ENCODE results near the gene SLC9C1. TPM values are rescaled to one million over a fixed set of nuclear protein-coding genes. Genes with fewer than 3 reads are reported as not detected.

SLC9C1 gene
- total and polyA plus RNA-seq, 2 experiments from 2014 or later = 0.03 TPM; not detected in 1

DNA sequence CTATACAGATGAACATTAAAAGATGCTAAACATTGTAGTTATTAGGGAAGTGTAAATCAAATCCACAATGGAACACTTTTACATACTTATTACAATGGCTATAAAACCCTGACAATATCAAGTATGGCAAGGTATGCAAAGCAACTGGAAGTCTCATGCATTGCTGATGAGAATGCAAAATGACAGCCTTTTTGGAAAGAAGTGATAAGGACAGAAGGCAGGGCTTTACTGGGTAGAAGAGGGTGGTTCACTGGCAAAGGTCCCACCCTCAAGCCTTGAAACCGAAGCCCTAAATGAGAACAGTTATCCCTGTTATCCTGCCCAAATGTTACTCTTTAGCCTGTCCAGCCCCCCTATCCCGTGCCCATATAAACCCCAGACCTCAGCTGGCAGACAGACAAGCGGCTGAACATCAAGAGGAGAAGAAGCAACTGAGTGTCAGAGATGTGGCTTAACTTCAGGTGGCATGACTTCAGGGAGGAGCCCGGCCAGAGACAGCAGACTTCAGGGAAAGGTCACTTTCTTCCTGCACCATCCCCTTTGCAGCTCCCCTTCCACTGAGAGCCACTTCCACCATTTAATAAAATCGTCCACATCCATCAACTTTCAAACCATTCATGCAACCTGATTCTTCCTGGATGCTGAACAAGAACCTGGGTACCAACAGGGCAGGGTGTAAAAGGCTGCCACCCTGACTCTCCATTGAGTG is 160.2 kb downstream of the SLC9C1 start:
- Histone ChIP-seq H2AFZ (no peak overlapping the region), H3K36me3 (replicated peaks; ENCODE audit: insufficient read depth, low read depth) (no peaks in the 10 kb centered on the region), H3K27me3 (no peaks in the 10 kb centered on the region), H3K27ac (no peak overlapping the region), H3K4me1 (ENCODE audit: insufficient read depth) (peaks cover 3% of the 10 kb centered on the region), H4K20me1 (ENCODE audit: insufficient read depth, poor library complexity, severe bottlenecking) (no peaks in the 10 kb centered on the region), H3K4me2 (no peak overlapping the region), H3K4me3 (no peak overlapping the region), H3K9me2 (replicated peaks; ENCODE audit: insufficient read depth) (no peaks in the 10 kb centered on the region), H3K79me2 (no peaks in the 10 kb centered on the region), H3K9me3 (ENCODE audit: low read depth) (no peaks in the 10 kb centered on the region)
- no peak for DNase-seq (ENCODE audit: low spot score)
- 77% methylated on average over 5 of the region's 5 CpGs for WGBS (ENCODE audit: low lambda C conversion rate, missing lambda C conversion rate)
- TF ChIP-seq EZH2phosphoT487 (IDR thresholded peaks at IDR 0.05; ENCODE audit: low read depth, severe bottlenecking, unreplicated experiment) = no peak
- TF ChIP-seq, protein P1, sequence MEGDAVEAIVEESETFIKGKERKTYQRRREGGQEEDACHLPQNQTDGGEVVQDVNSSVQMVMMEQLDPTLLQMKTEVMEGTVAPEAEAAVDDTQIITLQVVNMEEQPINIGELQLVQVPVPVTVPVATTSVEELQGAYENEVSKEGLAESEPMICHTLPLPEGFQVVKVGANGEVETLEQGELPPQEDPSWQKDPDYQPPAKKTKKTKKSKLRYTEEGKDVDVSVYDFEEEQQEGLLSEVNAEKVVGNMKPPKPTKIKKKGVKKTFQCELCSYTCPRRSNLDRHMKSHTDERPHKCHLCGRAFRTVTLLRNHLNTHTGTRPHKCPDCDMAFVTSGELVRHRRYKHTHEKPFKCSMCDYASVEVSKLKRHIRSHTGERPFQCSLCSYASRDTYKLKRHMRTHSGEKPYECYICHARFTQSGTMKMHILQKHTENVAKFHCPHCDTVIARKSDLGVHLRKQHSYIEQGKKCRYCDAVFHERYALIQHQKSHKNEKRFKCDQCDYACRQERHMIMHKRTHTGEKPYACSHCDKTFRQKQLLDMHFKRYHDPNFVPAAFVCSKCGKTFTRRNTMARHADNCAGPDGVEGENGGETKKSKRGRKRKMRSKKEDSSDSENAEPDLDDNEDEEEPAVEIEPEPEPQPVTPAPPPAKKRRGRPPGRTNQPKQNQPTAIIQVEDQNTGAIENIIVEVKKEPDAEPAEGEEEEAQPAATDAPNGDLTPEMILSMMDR (IDR thresholded peaks at IDR 0.05; ENCODE audit: poor library complexity) = no peak
- no peak for TF ChIP-seq EZH2 (IDR thresholded peaks at IDR 0.05; ENCODE audit: borderline replicate concordance)

DNA sequence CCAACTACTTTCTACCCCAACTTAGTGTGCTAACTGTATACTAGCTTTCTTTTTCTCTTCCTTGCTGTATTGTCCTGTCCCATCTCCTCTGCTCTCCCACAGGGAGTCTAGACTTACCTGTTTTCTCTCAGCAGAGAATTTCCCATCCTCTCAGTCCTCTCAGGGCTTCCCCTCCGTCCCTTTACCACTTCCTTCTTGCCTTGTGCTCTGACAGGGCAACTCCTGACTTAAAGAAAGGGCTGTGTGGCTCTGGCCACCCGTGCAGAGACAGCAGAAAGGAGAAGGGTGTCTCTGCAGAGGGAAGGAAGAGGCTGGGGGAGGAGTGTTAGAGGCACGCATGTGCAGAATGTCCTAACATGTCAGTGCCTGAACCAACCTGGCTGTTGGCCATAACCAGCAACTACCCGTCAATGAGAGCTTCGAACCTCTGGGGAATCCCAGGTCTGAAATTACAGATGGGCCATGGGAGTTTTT is 161.0 kb downstream of the SLC9C1 start, which contains the start of gene GCSAM:
GCSAM (minus strand) TSS at position 274 of the 474 bp plus-strand sequence; CDS start at position 146, 128 bp downstream.
- 79% methylated on average over 5 of the region's 5 CpGs for WGBS (ENCODE audit: low lambda C conversion rate, missing lambda C conversion rate)

DNA sequence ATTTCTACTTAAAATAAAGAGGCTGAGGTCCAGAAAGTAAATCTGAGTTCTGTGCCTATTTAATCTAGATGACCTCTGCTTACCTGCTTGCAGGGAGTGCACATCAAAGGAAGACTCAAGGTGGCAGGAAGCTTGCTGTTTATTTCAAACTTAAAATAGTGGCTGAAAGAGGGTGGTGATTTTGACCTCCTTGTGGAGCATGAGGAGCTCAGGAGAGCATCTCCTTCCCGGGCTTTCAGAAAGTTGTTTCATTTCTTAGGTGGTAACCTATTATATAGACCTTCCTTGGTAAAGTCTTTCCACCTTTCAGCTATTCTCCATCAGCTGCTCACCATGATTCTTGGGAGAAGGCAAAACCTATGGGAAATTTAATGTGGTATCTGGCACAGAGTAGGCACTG is 161.5 kb downstream of the SLC9C1 start:
- Histone ChIP-seq H4K20me1 (ENCODE audit: insufficient read depth, poor library complexity, severe bottlenecking) (no peaks in the 10 kb centered on the region), H3K27me3 (no peaks in the 10 kb centered on the region), H3K9me3 (ENCODE audit: low read depth) (no peaks in the 10 kb centered on the region), H3K9me2 (replicated peaks; ENCODE audit: insufficient read depth) (no peaks in the 10 kb centered on the region), H2AFZ (no peak overlapping the region), H3K79me2 (no peaks in the 10 kb centered on the region), H3K36me3 (replicated peaks; ENCODE audit: insufficient read depth, low read depth) (no peaks in the 10 kb centered on the region), H3K4me1 (ENCODE audit: insufficient read depth) (peaks cover 3% of the 10 kb centered on the region), H3K27ac (no peak overlapping the region), H3K4me2 (no peak overlapping the region), H3K4me3 (no peak overlapping the region)
- WGBS (ENCODE audit: low lambda C conversion rate, missing lambda C conversion rate) = 96% methylated on average over 1 of the region's 1 CpG
- TF ChIP-seq EZH2phosphoT487 (IDR thresholded peaks at IDR 0.05; ENCODE audit: low read depth, severe bottlenecking, unreplicated experiment) (no peak), EZH2 (IDR thresholded peaks at IDR 0.05; ENCODE audit: borderline replicate concordance) (no peak)
- TF ChIP-seq, protein P1 (IDR thresholded peaks at IDR 0.05; ENCODE audit: poor library complexity) = no peak
- DNase-seq (ENCODE audit: low spot score) = no peak

More for the DNA sequence above, 161.0 kb downstream of the SLC9C1 start, which contains the start of gene GCSAM:
- Histone ChIP-seq H3K4me3 (no peak within 1 kb of the TSS), H3K36me3 (replicated peaks; ENCODE audit: insufficient read depth, low read depth) (no peaks in the 10 kb centered on the region), H3K4me2 (no peak within 1 kb of the TSS), H3K9me2 (replicated peaks; ENCODE audit: insufficient read depth) (no peaks in the 10 kb centered on the region), H4K20me1 (ENCODE audit: insufficient read depth, poor library complexity, severe bottlenecking) (no peaks in the 10 kb centered on the region), H2AFZ (no peak within 1 kb of the TSS), H3K27ac (no peak within 1 kb of the TSS), H3K27me3 (no peaks in the 10 kb centered on the region), H3K79me2 (no peaks in the 10 kb centered on the region), H3K9me3 (ENCODE audit: low read depth) (no peaks in the 10 kb centered on the region), H3K4me1 (ENCODE audit: insufficient read depth) (peaks cover 3% of the 10 kb centered on the region)
- no peak for DNase-seq (ENCODE audit: low spot score)
- TF ChIP-seq EZH2phosphoT487 (IDR thresholded peaks at IDR 0.05; ENCODE audit: low read depth, severe bottlenecking, unreplicated experiment) (no peak), EZH2 (IDR thresholded peaks at IDR 0.05; ENCODE audit: borderline replicate concordance) (no peak)
- TF ChIP-seq, protein P1 (IDR thresholded peaks at IDR 0.05; ENCODE audit: poor library complexity) = no peak
